ENCODE measurements around the gene TGM2.

TGM2 gene

GRCh38 chr20:38085026-38085425 lies 80.0 kb downstream of the TGM2 start:
- no peak for DNase-seq

GRCh38 chr20:38084425-38084951 lies 80.6 kb downstream of the TGM2 start:
- DNase-seq: no peak

DNA sequence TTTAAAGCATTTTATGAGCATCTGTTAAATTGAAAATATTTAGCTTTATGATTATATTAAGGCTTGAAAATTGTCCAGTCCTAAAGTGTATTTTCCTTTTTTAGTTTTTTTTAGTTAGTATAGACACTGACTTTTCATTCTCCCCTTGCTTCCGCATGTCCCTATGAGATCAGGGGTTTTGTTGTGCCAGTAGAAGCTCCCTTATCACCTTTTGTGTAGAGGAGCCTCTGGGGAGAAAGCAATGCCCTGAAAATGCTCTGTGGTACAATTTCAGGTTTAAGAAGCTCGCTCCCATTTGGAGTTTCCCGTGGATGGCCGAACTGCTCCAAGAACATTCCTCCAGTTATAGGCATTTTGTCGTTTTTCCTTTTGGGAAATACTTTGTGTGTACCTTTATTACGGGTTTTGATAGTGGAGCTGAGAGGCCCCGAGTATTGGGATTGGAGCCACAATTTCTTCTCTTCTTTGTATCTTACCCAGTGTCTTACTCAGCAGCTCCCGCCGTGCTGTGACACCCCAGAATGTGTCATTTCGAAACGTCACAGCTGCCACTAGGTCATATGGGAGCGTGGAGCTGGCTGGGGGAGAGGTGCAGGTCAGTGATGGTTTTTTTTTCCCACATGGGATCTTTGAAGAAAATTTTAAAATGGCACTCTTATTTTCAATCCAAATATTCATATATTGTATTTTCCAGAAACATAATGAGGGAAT lies 81.6 kb downstream of the TGM2 start:
- DNase-seq: no peak

DNA sequence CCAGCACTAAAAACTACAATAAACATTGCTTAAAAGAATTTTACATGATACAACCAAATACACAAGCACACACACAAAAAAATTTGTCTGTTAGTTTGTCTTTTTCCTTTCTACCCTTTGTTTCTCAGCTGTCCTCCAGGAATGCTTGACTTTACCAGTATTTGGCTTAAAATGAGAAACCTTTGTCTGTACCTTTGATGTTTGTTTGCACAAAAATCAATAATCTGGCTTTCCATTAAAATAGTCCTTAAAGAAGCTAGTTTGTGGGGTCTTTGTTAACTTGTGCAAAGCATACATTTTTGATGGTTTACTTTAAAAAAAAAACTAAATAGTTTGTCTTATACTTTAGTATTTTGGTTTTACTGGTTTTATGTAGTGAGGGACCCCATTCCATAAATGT lies 82.2 kb downstream of the TGM2 start:
- DNase-seq: no peak

DNA sequence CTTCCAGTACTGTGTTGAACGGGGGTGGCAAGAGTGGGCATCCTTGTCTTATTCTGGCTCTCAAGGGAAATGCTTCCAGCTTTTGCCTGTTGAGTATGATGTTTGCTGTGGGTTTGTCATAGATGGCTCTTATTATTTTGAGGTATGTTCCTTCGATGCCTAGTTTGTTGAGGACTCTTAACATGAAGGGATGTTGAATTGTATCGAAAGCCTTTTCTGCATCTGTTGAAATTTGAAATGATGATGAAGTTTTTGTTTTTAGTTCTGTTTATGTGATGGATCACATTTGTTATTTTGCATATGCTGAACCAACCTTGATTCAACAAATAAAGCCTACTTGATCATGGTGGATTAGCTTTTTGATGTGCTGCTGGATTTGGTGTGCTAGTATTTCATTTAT lies 83.5 kb downstream of the TGM2 start:
- DNase-seq: no peak

DNA sequence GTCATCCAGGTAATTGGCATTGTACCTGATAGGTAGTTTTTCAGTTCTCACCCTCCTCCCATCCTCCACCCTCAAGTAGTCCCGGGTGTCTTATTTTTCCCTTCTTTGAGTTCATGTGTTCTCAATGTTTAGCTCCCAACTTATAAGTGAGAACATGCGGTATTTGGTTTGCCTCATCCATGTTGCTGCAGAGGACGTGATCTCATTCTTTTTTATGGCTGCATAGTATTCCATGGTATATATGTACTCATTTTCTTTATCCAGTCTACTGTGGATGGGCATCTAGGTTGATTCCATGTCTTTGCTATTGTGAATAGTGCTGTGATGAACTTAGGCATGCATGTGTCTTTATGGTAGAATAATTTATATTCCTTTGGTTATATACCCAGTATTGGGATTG lies 85.7 kb downstream of the TGM2 start:
- DNase-seq: no peak

DNA sequence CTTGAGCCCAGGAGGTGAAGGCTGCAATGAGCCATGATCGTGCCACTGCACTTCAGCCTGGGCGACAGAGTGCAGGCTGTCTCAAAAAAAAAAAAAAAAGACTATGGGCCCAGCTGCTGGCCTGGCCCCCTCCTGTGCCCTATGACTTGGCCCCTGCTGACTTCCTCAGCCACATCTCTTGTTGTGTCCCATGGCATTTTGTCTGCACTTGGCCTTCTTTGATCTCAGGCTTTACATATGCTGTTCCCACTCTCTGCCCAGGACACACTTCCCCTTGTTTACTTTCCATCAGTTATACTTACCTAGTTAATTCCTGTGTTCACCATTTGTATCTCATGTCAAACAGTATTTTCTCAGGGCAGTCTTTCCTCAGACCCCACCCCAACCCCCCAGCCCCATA lies 87.0 kb downstream of the TGM2 start:
- no peak for DNase-seq
